Hematopoietic multipotent progenitor cell treated with erythropoietin and hydrocortisone succinate and interleukin-3 and kit ligand, for 8 days (in vitro differentiated cells): ENCODE data around the gene WASHC3.

ENCODE experiments used
- DNase-seq: peaks from one replicate; pipeline ENCODE4 v3.0.0-alpha.2; 2015

Gene WASHC3

GRCh38 chr12:101966496-101966895 lies 95.3 kb downstream of the WASHC3 start:
- DNase-seq, result no peak

- peak; percentile 94 for DNase-seq
Measured at GRCh38 chr12:101963697-101964096, 98.1 kb downstream of the WASHC3 start.
